SK-N-MC (cell line): Measurements from ENCODE around the gene MAP4K4.

ENCODE experiments used
- DNase-seq: peaks from one replicate; pipeline ENCODE4 v3.0.0-alpha.2; 2011; ENCODE audit warnings: low read depth, low spot score
- H3K27ac ChIP-seq: fragments of 200-600 bp; sonication (generic); 2 replicates; pipeline ENCODE4 v1.5.1; 2016; ENCODE audit warnings: mixed run types
- H3K36me3 ChIP-seq: fragments of 200-600 bp; sonication (generic); 2 replicates; pipeline ENCODE4 v1.6.1; 2017; ENCODE audit warnings: antibody characterized with exemption, low read length, mixed read lengths; ENCODE audit not compliant: insufficient read depth
- H3K4me3 ChIP-seq: fragments of 200-600 bp; sonication (generic); 2 replicates; pipeline ENCODE4 v1.5.1; 2016
- H3K9ac ChIP-seq: fragments of 200-600 bp; sonication (generic); 2 replicates; pipeline ENCODE4 v1.8.0; 2017; ENCODE audit warnings: mixed run types, mixed read lengths; ENCODE audit not compliant: insufficient read length
- H3K9me3 ChIP-seq: fragments of 200-600 bp; sonication (generic); 2 replicates; pipeline ENCODE4 v1.6.1; 2017; ENCODE audit warnings: low read depth, mild to moderate bottlenecking, antibody characterized with exemption, low read length, moderate library complexity, mixed read lengths
- EZH2 ChIP-seq: fragments of 200-600 bp; sonication (generic); IDR thresholded peaks from one replicate; pipeline ENCODE4 v1.6.1; 2017; ENCODE audit warnings: antibody characterized with exemption
- FOXP2 ChIP-seq: optimal IDR thresholded peaks from 2 replicates; pipeline ENCODE3; 2011; ENCODE audit warnings: mild to moderate bottlenecking, moderate library complexity; ENCODE audit not compliant: insufficient read depth; ENCODE audit errors: extremely low read length, control extremely low read depth
- POLR2AphosphoS5 ChIP-seq: IDR thresholded peaks from 2 replicates; pipeline ENCODE4 v1.6.1; 2012; ENCODE audit warnings: mild to moderate bottlenecking, low read depth, low read length, borderline replicate concordance

The MAP4K4 gene

DNA sequence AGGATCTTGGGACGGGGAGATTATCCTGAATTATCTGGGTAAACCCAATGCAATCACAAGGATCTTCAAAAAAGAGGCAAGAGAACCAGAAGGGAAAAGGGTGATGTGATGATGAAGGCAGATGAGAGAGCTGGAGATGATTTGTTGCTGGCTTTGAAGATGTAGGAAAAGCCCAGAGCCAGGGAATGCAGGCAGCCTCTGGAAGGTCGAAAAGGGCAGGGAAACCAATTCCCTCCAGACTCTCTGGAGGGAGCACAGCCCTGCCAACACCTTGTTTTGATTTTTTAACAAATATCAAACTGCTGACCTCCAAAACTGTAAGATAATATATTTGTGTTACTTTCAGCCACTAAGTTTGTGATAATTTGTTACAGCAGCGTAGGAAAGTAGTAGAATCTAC lies 245.3 kb downstream of the MAP4K4 start:
- Histone ChIP-seq H3K9ac (no peak overlapping the region), H3K27ac (no peak overlapping the region), H3K36me3 (no peaks in the 10 kb centered on the region), H3K4me3 (no peak overlapping the region), H3K9me3 (no peaks in the 10 kb centered on the region)
- DNase-seq, result no peak
- TF ChIP-seq FOXP2 (no peak), EZH2 (no peak), POLR2AphosphoS5 (no peak)
